ENCODE data around the gene CATSPERE.

The CATSPERE gene, protein sequence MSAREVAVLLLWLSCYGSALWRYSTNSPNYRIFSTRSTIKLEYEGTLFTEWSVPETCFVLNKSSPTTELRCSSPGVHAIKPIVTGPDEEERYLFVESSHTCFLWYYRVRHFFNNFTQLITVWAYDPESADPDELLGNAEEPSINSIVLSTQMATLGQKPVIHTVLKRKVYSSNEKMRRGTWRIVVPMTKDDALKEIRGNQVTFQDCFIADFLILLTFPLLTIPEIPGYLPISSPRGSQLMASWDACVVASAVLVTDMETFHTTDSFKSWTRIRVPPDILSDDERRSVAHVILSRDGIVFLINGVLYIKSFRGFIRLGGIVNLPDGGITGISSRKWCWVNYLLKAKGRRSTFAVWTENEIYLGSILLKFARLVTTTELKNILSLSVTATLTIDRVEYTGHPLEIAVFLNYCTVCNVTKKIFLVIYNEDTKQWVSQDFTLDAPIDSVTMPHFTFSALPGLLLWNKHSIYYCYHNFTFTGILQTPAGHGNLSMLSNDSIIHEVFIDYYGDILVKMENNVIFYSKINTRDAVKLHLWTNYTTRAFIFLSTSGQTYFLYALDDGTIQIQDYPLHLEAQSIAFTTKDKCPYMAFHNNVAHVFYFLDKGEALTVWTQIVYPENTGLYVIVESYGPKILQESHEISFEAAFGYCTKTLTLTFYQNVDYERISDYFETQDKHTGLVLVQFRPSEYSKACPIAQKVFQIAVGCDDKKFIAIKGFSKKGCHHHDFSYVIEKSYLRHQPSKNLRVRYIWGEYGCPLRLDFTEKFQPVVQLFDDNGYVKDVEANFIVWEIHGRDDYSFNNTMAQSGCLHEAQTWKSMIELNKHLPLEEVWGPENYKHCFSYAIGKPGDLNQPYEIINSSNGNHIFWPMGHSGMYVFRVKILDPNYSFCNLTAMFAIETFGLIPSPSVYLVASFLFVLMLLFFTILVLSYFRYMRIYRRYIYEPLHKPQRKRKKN

GRCh38 chr1:244461245-244462071, at the start of gene CATSPERE:
Gene CATSPERE (plus strand): TSS chr1:244461273. CDS start chr1:244461430, 157 bp downstream.
- FAIRE-seq (no peak), DNase-seq (ENCODE audit: insufficient read length, low spot score) (peak; percentile 10)

DNA sequence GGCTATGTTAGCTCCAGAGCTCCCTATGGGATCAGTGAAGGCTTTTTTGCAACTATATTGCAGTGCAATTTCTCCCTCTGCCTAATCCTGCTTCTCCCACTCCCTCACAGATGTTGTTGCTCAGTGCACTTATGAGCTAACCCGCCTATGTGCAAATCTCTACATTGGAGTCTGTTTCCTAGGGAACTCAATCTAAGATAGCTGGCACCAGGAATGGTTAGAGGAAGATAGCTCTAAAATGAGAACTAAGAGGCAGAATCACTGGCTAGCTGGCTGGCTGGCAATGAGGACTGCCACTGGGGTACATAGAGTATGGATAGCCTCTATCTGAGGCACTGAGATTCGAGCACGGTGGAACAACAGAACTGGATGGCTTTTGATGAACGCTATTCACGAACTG, 48.9 kb upstream of the CATSPERE start:
- DNase-seq (ENCODE audit: insufficient read length, low spot score) (no peak), FAIRE-seq (no peak)

DNA sequence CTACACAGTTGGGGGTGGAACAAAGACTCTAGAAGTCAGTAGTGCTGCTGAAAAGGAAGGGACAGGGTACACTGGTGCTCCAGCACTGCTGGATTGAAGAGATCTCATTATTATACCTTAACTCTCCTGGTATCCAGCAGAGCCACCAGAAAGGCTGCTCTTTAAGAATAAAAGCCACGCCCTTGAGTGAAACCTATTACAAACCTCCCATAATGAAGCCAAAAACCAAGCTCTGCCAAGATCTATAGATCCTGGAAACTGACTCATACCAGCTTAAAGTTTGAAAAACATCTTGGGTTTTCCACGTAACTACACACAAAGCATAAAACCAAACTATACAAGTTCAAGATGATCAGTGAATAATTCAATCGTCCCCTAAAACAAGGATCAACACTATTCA, 47.3 kb upstream of the CATSPERE start:
- DNase-seq (ENCODE audit: insufficient read length, low spot score) = no peak
- no peak for FAIRE-seq

GRCh38 chr1:244414543-244414942, 46.5 kb upstream of the CATSPERE start:
- FAIRE-seq (no peak), DNase-seq (ENCODE audit: insufficient read length, low spot score) (no peak)

DNA sequence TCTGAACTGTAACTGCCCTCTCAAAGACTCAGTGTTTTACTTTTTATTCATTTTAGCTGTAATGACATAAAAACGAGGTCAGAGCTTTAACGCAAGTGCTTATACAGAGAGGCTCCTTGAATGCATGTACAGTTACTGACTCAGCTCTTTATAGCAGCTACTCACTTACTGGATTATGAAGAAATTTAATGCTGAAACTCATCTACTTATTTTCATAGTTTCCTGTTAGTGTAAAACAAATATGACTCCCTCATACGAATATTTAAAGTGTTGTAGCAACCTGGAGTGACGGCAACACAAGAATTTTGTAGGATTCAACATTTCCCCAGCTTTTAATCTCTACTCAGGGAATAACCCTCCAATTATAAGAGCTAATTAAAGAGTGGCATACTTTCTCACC, 42.0 kb upstream of the CATSPERE start:
- FAIRE-seq = no peak
- DNase-seq (ENCODE audit: insufficient read length, low spot score) = no peak

DNA sequence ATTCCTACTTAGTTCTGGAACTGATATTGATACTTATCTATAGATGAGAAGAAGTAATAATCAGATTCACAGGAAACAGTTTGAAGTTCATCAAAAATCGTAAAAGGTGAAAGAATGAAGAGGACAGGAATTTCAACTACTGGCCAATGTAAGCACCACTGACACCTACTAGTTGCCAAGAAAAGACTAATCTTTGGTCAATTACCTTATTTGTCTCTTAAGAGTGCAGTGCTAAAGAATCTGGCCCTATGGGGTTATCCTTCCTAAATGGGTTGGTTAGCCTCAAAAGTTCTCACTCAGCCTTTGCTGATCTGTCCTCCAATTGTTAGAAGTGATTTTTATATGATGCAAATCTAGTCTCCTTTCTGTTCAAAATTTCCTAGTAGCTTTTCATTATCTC, 38.9 kb upstream of the CATSPERE start:
- DNase-seq (ENCODE audit: insufficient read length, low spot score) (no peak), FAIRE-seq (no peak)

DNA sequence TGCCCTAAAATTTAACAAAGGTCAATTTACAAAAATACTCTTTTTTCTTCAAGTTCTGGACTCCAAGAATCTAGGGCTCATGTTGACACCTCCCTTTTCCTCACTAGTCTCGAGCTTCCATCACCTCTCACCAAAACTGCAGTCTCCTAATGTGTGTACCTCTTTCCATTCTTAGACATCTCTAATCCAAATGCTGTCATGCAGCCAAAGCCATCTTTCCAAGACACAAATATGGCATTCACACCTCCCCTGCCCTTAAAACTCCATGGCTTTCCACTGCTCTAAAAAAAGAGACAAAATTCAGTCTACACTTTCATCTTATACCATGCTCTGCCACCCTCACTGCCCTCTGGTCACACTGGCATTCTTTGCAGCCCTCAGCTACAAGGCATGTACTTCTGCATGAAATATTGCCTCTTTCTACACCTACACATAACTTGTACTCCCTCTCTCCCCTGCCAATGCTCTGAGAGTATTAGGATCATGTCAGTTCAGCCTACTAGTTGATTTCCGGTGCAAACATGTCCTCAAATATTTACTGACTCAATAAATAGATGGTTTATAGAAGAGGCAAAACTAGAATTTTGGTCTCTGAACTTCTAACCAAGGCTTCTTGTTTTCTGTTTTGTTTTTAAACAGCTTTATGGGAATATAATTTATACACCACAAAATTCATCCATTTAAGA, 36.3 kb upstream of the CATSPERE start:
- FAIRE-seq (peak; percentile 33), DNase-seq (ENCODE audit: insufficient read length, low spot score) (no peak)

- DNase-seq (ENCODE audit: insufficient read length, low spot score) (no peak), FAIRE-seq (no peak)
These were observed 33.4 kb upstream of the CATSPERE start for GRCh38 chr1:244427647-244428046.

- no peak for DNase-seq (ENCODE audit: insufficient read length, low spot score)
- FAIRE-seq = no peak
These were observed 31.3 kb upstream of the CATSPERE start for GRCh38 chr1:244429818-244430217.

GRCh38 chr1:244431166-244431565, 29.9 kb upstream of the CATSPERE start:
- no peak for DNase-seq (ENCODE audit: insufficient read length, low spot score)
- no peak for FAIRE-seq

- DNase-seq (ENCODE audit: insufficient read length, low spot score) (no peak), FAIRE-seq (peak; percentile 69)
These were observed 25.4 kb upstream of the CATSPERE start for GRCh38 chr1:244435562-244436205.

- FAIRE-seq (no peak), DNase-seq (ENCODE audit: insufficient read length, low spot score) (no peak)
These were observed 24.6 kb upstream of the CATSPERE start for GRCh38 chr1:244436336-244437085.

GRCh38 chr1:244437086-244437468, 24.0 kb upstream of the CATSPERE start:
- FAIRE-seq (no peak), DNase-seq (ENCODE audit: insufficient read length, low spot score) (no peak)

DNA sequence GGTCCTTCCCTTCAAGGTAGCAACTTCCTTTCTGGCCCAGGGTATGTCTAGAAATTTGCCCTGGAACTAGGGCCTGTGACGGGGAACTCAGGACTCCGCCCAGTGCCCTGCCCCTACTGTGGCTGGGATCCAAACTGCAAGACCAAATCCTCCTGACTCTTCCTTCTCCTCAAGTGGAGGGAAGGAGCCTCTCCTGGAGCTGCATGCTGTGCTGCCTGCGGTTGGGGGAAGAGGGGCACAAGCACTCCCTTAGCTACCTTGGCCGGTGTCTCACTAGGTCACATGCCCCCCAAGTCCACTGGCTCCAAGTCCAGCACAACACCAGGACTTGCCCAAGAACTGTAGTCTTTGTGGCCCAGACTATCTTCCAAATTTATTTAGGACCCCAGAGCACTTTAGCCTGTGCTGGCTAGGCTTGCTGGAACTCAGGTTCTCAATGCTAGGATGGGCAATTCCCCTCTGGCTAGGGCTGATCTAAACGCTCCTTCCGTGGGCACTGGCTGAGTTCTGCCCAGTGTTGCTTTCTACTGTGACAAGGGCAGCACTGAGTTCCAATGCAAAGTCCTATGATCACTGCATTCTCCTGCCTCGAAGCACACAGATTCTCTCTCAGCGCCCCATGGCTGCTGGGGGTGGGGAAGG, 21.6 kb upstream of the CATSPERE start:
- no peak for FAIRE-seq

DNA sequence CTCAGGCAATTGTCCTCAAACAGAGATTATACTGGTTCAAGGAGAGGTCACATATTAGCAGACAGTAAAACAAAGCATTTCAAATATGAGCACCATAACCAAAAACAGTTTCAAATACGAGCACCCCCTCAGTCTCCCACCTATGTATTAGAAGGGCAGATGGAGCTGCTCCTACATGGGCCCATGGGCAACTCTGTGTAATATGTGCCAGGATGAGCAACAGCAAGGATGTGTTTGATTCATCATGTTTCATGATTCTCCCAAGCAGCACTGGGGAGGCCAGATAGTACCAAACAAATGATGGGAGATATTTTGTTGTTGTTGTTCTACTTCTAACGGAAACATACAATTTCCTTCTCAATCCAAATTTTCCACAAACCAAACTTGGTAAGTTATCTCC, 18.2 kb upstream of the CATSPERE start:
- DNase-seq (ENCODE audit: insufficient read length, low spot score) (no peak), FAIRE-seq (no peak)

More for the DNA sequence above, 21.6 kb upstream of the CATSPERE start:
- DNase-seq (ENCODE audit: insufficient read length, low spot score) = no peak

DNA sequence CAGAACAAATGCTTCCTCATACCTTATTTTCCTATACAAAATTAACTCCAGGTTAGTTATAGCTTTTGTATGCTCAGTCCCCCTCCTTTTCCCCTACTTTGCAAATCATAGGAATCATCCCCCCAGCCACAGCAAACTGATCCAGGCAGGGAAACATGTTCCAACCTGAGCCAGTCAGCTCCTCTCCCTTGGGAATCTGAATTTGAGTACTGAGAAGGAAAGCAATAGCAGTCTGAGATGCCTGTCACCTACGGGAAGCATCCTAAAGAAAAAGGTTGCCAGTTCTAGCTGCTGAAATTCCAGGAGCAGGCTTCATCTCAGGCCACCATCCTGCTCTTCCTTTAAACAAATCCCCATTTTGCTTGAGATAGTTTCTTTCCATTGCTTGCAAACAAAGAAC, 16.2 kb upstream of the CATSPERE start:
- no peak for FAIRE-seq
- no peak for DNase-seq (ENCODE audit: insufficient read length, low spot score)

GRCh38 chr1:244445320-244446181, 15.5 kb upstream of the CATSPERE start:
- DNase-seq (ENCODE audit: insufficient read length, low spot score) (no peak), FAIRE-seq (no peak)

DNA sequence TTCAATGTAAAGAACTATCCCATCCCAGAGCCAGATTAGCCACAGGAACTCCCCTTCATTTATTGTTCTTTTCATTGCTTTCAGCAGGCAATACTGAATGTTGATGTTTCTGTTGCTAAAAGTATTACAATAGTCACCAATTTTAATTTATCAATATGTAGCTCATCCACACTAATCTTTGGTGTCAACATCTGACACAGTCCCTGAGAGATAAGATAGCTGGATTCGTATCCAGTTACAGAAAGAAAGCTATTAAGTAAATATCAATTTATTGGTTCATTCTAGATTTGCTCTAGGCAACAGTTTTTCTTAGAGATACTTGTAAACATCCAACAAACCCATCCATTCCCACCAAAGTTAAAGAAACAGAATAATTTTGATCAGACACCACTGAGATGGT, 14.0 kb upstream of the CATSPERE start:
- DNase-seq (ENCODE audit: insufficient read length, low spot score) (no peak), FAIRE-seq (no peak)
